ENCODE results near the gene CKAP5. TPM values are rescaled to one million over a fixed set of nuclear protein-coding genes. Genes with fewer than 3 reads are reported as not detected.

CKAP5 gene
- total RNA-seq, 1 experiment from 2014 or later: 166 TPM

DNA sequence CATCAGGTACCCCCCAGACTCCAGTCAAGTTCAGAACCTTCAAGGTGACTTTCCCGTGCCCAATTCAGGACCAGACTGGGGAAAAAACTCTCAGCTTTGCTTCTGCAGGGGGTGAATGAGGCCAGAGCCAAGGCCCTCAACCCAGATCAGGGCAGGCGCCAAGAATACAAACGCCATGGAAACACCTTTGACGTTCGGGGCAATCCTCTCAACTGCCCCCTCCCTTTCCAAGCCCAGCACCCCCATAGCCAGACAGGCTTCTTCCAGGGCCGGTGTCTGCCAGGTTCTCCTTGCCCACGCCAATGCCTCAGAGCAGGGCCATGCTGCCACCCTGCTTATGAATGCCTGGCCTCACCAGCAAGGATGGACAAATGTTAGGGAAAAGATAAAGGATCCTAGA, 151.5 kb downstream of the CKAP5 start (continued):
- TF ChIP-seq, protein P1, sequence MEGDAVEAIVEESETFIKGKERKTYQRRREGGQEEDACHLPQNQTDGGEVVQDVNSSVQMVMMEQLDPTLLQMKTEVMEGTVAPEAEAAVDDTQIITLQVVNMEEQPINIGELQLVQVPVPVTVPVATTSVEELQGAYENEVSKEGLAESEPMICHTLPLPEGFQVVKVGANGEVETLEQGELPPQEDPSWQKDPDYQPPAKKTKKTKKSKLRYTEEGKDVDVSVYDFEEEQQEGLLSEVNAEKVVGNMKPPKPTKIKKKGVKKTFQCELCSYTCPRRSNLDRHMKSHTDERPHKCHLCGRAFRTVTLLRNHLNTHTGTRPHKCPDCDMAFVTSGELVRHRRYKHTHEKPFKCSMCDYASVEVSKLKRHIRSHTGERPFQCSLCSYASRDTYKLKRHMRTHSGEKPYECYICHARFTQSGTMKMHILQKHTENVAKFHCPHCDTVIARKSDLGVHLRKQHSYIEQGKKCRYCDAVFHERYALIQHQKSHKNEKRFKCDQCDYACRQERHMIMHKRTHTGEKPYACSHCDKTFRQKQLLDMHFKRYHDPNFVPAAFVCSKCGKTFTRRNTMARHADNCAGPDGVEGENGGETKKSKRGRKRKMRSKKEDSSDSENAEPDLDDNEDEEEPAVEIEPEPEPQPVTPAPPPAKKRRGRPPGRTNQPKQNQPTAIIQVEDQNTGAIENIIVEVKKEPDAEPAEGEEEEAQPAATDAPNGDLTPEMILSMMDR (IDR thresholded peaks at IDR 0.05 in 2 of 3, conservative IDR thresholded peaks at IDR 0.05 in 1 of 3; ENCODE audit: borderline replicate concordance in 1 of 3, insufficient read depth in 1 of 3, low read depth in 2 of 3, low read length in 2 of 3): no peak
- TF ChIP-seq, protein P2, sequence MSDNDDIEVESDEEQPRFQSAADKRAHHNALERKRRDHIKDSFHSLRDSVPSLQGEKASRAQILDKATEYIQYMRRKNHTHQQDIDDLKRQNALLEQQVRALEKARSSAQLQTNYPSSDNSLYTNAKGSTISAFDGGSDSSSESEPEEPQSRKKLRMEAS (IDR thresholded peaks at IDR 0.05): no peak
- no peak for TF ChIP-seq ZFX (IDR thresholded peaks at IDR 0.05)

DNA sequence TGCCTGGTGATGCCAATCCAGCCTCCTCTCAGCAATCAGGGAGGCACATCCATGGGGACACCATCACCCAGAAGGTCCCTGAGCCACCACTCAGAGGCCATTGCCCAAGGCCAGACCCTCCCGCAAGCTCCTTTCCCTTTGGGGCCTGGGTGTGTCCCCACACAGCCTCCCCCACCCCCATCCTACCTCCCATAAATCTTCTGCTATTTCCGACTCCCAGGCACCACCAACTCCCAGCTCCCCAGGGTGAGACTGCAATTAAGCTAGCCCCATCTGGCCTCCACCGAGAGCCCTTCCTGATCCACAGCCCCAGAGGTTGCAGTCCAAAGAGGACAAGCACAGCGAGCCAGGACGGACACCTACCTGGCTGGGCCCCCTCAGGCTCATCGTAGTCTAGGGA, 152.0 kb downstream of the CKAP5 start:
- peaks cover 0 to 6% of the 10 kb centered on the region in 2 experiments; a peak in 1 of 4 replicates for H3K36me3 ChIP-seq (ENCODE audit: control insufficient read depth in 1 of 2, insufficient read depth in 2 of 2, low read length in 2 of 2)
- TF ChIP-seq SIN3A (IDR thresholded peaks at IDR 0.05; ENCODE audit: low read depth): no peak

DNA sequence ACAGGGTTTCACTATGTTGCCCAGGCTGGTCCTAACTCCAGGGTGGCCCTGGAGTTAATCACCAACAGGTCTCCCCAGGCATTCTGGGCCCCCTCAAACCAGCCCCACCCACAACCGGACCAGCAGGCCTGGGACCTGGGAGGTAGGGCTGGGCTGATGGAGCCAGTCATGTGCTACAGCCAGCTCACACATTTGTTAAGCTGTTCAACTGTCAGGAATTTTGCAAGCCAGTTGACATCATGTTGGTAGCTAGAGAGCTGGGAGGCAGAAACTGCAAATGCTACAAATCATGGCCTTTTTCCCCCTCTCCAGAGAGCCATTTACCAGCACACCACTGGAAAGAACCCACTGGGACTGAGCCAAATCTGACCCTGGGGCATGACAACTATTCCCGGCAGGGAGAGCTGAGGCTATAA, 152.5 kb downstream of the CKAP5 start:
- no peaks in the 10 kb centered on the region for H3K9me3 ChIP-seq (ENCODE audit: control insufficient read depth in 1 of 2, insufficient read depth in 1 of 2, low read depth in 1 of 2, low read length in 2 of 2)
- no peak overlapping the region for H2AFZ ChIP-seq (ENCODE audit: low read depth, low read length, poor library complexity, severe bottlenecking)
- no peaks in the 10 kb centered on the region for H3K9me2 ChIP-seq (ENCODE audit: insufficient read depth)
- H3K27ac ChIP-seq (ENCODE audit: low read depth, low read length): no peak overlapping the region
- ChIA-PET RAD21 (ENCODE audit: low non-redundant PET in 1 of 2, low total read pairs in 2 of 2, uncharacterized antibody in 2 of 2, unreplicated experiment in 2 of 2) (interaction anchor here in 1 of 2 experiments (0.7 kb wide), 1 partner anchor 10 kb away, joined by 3 read pairs; no protein-coding TSS in a partner anchor), POLR2A (no interaction called here), CTCF (no interaction called here)
- no peaks in the 10 kb centered on the region for H3K27me3 ChIP-seq (ENCODE audit: insufficient read depth, low read length)
- H3K79me2 ChIP-seq (ENCODE audit: insufficient read depth, low read length): 0 out of 2 replicates have a peak, but pooled peaks cover 1% of the 10 kb centered on the region
- H4K20me1 ChIP-seq (ENCODE audit: insufficient read depth): no peaks in the 10 kb centered on the region
- H3K4me2 ChIP-seq (ENCODE audit: low read length): no peak overlapping the region
- no peak for ATAC-seq
- H3K4me1 ChIP-seq (ENCODE audit: control insufficient read depth in 1 of 2, insufficient read depth in 2 of 2, low read length in 2 of 2): peaks cover 0 to 1% of the 10 kb centered on the region in 2 experiments; a peak in 1 of 4 replicates
- intact Hi-C loops (cut with micrococcal nuclease): no loop called here
- DNase-seq (ENCODE audit: low read depth, low spot score): no peak
- BruUV-seq (replicated peaks): no TSS peak
- H3K4me3 ChIP-seq (replicated peaks in 1 of 2; ENCODE audit: low read depth in 1 of 2, low read length in 2 of 2): no peak overlapping the region
- no peak overlapping the region for H3K9ac ChIP-seq (ENCODE audit: low read length)
- peaks cover 0 to 6% of the 10 kb centered on the region in 2 experiments; a peak in 1 of 4 replicates for H3K36me3 ChIP-seq (ENCODE audit: control insufficient read depth in 1 of 2, insufficient read depth in 2 of 2, low read length in 2 of 2)
- TF ChIP-seq, protein P3, sequence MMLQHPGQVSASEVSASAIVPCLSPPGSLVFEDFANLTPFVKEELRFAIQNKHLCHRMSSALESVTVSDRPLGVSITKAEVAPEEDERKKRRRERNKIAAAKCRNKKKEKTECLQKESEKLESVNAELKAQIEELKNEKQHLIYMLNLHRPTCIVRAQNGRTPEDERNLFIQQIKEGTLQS (IDR thresholded peaks at IDR 0.05): no peak
- no peak for TF ChIP-seq ZFX (IDR thresholded peaks at IDR 0.05)
- TF ChIP-seq, protein P1 (IDR thresholded peaks at IDR 0.05 in 2 of 3, conservative IDR thresholded peaks at IDR 0.05 in 1 of 3; ENCODE audit: borderline replicate concordance in 1 of 3, insufficient read depth in 1 of 3, low read depth in 2 of 3, low read length in 2 of 3): no peak
- TF ChIP-seq POLR2AphosphoS5 (IDR thresholded peaks at IDR 0.05; ENCODE audit: low read depth, low read length): no peak
- TF ChIP-seq, protein P4, sequence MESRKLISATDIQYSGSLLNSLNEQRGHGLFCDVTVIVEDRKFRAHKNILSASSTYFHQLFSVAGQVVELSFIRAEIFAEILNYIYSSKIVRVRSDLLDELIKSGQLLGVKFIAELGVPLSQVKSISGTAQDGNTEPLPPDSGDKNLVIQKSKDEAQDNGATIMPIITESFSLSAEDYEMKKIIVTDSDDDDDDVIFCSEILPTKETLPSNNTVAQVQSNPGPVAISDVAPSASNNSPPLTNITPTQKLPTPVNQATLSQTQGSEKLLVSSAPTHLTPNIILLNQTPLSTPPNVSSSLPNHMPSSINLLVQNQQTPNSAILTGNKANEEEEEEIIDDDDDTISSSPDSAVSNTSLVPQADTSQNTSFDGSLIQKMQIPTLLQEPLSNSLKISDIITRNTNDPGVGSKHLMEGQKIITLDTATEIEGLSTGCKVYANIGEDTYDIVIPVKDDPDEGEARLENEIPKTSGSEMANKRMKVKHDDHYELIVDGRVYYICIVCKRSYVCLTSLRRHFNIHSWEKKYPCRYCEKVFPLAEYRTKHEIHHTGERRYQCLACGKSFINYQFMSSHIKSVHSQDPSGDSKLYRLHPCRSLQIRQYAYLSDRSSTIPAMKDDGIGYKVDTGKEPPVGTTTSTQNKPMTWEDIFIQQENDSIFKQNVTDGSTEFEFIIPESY (IDR thresholded peaks at IDR 0.05; ENCODE audit: extremely low read depth, insufficient replicate concordance, low read length): no peak
- TF ChIP-seq ZNF274 (IDR thresholded peaks at IDR 0.05; ENCODE audit: low read depth, low read length): no peak
- no peak for TF ChIP-seq SIN3A (IDR thresholded peaks at IDR 0.05; ENCODE audit: low read depth)
- no peak for TF ChIP-seq RAD21 (IDR thresholded peaks at IDR 0.05; ENCODE audit: low read depth)

More for the DNA sequence above, 152.0 kb downstream of the CKAP5 start:
- Histone ChIP-seq H3K9me2 (ENCODE audit: insufficient read depth) (no peaks in the 10 kb centered on the region), H3K9me3 (ENCODE audit: control insufficient read depth in 1 of 2, insufficient read depth in 1 of 2, low read depth in 1 of 2, low read length in 2 of 2) (no peaks in the 10 kb centered on the region), H3K27me3 (ENCODE audit: insufficient read depth, low read length) (no peaks in the 10 kb centered on the region), H3K4me1 (ENCODE audit: control insufficient read depth in 1 of 2, insufficient read depth in 2 of 2, low read length in 2 of 2) (peaks cover 0 to 6% of the 10 kb centered on the region in 2 experiments; a peak in 1 of 4 replicates), H3K4me2 (ENCODE audit: low read length) (no peak overlapping the region), H4K20me1 (ENCODE audit: insufficient read depth) (no peaks in the 10 kb centered on the region), H3K4me3 (replicated peaks in 1 of 2; ENCODE audit: low read depth in 1 of 2, low read length in 2 of 2) (no peak overlapping the region), H3K9ac (ENCODE audit: low read length) (no peak overlapping the region), H3K27ac (ENCODE audit: low read depth, low read length) (no peak overlapping the region), H2AFZ (ENCODE audit: low read depth, low read length, poor library complexity, severe bottlenecking) (no peak overlapping the region), H3K79me2 (ENCODE audit: insufficient read depth, low read length) (peaks cover 5% of the 10 kb centered on the region; the same call in 1 of the 2 replicates)
- RAD21 ChIA-PET (ENCODE audit: low non-redundant PET in 1 of 2, low total read pairs in 2 of 2, uncharacterized antibody in 2 of 2, unreplicated experiment in 2 of 2): no interaction called here
- CTCF ChIA-PET: no interaction called here
- ATAC-seq (no peak), DNase-seq (ENCODE audit: low read depth, low spot score) (no peak)
- BruUV-seq (replicated peaks): no TSS peak
- POLR2A ChIA-PET: no interaction called here
- intact Hi-C loops (cut with micrococcal nuclease): no loop called here
